ENCODE measurements around the gene BHLHE40.

The BHLHE40 gene

GRCh38 chr3:5001135-5001534 is 21.9 kb downstream of the BHLHE40 start:
- DNase-seq (ENCODE audit: low read depth in 2 of 2), result no peak

- DNase-seq (ENCODE audit: low read depth in 2 of 2), result no peak
Observed at GRCh38 chr3:5001805-5002173, 22.6 kb downstream of the BHLHE40 start.

- DNase-seq (ENCODE audit: low read depth in 2 of 2), result no peak
Observed at GRCh38 chr3:5002174-5002870, 23.1 kb downstream of the BHLHE40 start.

- no peak for DNase-seq (ENCODE audit: low read depth in 2 of 2)
Observed at GRCh38 chr3:5002871-5003247, 23.6 kb downstream of the BHLHE40 start.

GRCh38 chr3:5004319-5005152 is 25.3 kb downstream of the BHLHE40 start:
- DNase-seq (ENCODE audit: low read depth in 2 of 2), result no peak

- no peak for DNase-seq (ENCODE audit: low read depth in 2 of 2)
Observed at GRCh38 chr3:5005367-5005766, 26.1 kb downstream of the BHLHE40 start.

- peak; percentile 23 to 34 for DNase-seq (ENCODE audit: low read depth in 2 of 2)
Observed at GRCh38 chr3:5006755-5007202, 27.5 kb downstream of the BHLHE40 start.

- no peak for DNase-seq (ENCODE audit: low read depth in 2 of 2)
Observed at GRCh38 chr3:5007873-5008272, 28.6 kb downstream of the BHLHE40 start.

- DNase-seq (ENCODE audit: low read depth in 2 of 2), result no peak
Observed at GRCh38 chr3:5009506-5010109, 30.4 kb downstream of the BHLHE40 start.

- DNase-seq (ENCODE audit: low read depth in 2 of 2), result no peak
Observed at GRCh38 chr3:5010140-5010539, 30.9 kb downstream of the BHLHE40 start.

GRCh38 chr3:5010706-5011554 is 31.7 kb downstream of the BHLHE40 start:
- no peak for DNase-seq (ENCODE audit: low read depth in 2 of 2)

- no peak for DNase-seq (ENCODE audit: low read depth in 2 of 2)
Observed at GRCh38 chr3:5011555-5012256, 32.5 kb downstream of the BHLHE40 start.

- DNase-seq (ENCODE audit: low read depth in 2 of 2), result no peak
Observed at GRCh38 chr3:5012367-5012766, 33.1 kb downstream of the BHLHE40 start.

- DNase-seq (ENCODE audit: low read depth in 2 of 2), result no peak
Observed at GRCh38 chr3:5013021-5013906, 34.0 kb downstream of the BHLHE40 start.

- no peak for DNase-seq (ENCODE audit: low read depth in 2 of 2)
Observed at GRCh38 chr3:5014391-5014790, 35.2 kb downstream of the BHLHE40 start.

- DNase-seq (ENCODE audit: low read depth in 2 of 2), result no peak
Observed at GRCh38 chr3:5015056-5015455, 35.8 kb downstream of the BHLHE40 start.

- peak in 1 of 2 donors; percentile 17 for DNase-seq (ENCODE audit: low read depth in 2 of 2)
Observed at GRCh38 chr3:5016211-5017161, 37.2 kb downstream of the BHLHE40 start.

- DNase-seq (ENCODE audit: low read depth in 2 of 2), result no peak
Observed at GRCh38 chr3:5017925-5018531, 38.8 kb downstream of the BHLHE40 start.
